IPS-15b (cell line): ENCODE measurements around the gene SLC25A42.
"Not testable (repeated sequence)": the region's sequence is repeated elsewhere in the genome, so short reads cannot be mapped to it uniquely, and the experiment has no call there.

Experiments used
- H3K27me3 ChIP-seq: one replicate; pipeline ENCODE4 v1.6.1; 2013; ENCODE audit warnings: low read length; ENCODE audit not compliant: control insufficient read depth, insufficient read depth
- H3K36me3 ChIP-seq: one replicate; pipeline ENCODE4 v1.6.1; 2013; ENCODE audit warnings: low read length; ENCODE audit not compliant: control insufficient read depth, insufficient read depth
- H3K4me1 ChIP-seq: one replicate; pipeline ENCODE4 v1.6.1; 2013; ENCODE audit warnings: mild to moderate bottlenecking, low read length; ENCODE audit not compliant: control insufficient read depth, insufficient read depth
- H3K4me3 ChIP-seq: one replicate; pipeline ENCODE4 v1.5.1; 2013; ENCODE audit warnings: low read depth, low read length
- H3K9ac ChIP-seq: one replicate; pipeline ENCODE4 v1.6.1; 2013; ENCODE audit warnings: low read depth, mild to moderate bottlenecking, low read length
- H3K9me3 ChIP-seq: one replicate; pipeline ENCODE4 v1.6.1; 2013; ENCODE audit warnings: mild to moderate bottlenecking, low read length; ENCODE audit not compliant: control insufficient read depth, insufficient read depth

SLC25A42 gene

GRCh38 chr19:19063183-19064097, at the start of gene SLC25A42:
TSS of gene SLC25A42 (plus strand) at chr19:19063994. CDS start at chr19:19096125, 32,131 bp downstream.
- Histone ChIP-seq H3K27me3 (peaks cover 26% of the 10 kb centered on the region), H3K4me1 (peaks cover 11% of the 10 kb centered on the region), H3K4me3 (peak within 1 kb of the TSS; percentile 73), H3K9me3 (no peaks in the 10 kb centered on the region), H3K36me3 (peaks cover 6% of the 10 kb centered on the region), H3K9ac (peak within 1 kb of the TSS; percentile 65)

GRCh38 chr19:19021115-19021514, 42.7 kb upstream of the SLC25A42 start:
- Histone ChIP-seq H3K4me3 (no peak overlapping the region), H3K27me3 (no peaks in the 10 kb centered on the region), H3K4me1 (no peaks in the 10 kb centered on the region), H3K9ac (no peak overlapping the region), H3K36me3 (peaks cover 48% of the 10 kb centered on the region), H3K9me3 (no peaks in the 10 kb centered on the region)

GRCh38 chr19:19022380-19022961, 41.3 kb upstream of the SLC25A42 start:
- no peak overlapping the region for H3K9ac ChIP-seq
- no peaks in the 10 kb centered on the region for H3K4me1 ChIP-seq
- no peaks in the 10 kb centered on the region for H3K9me3 ChIP-seq
- H3K4me3 ChIP-seq: no peak overlapping the region
- H3K36me3 ChIP-seq: peaks cover 54% of the 10 kb centered on the region
- no peaks in the 10 kb centered on the region for H3K27me3 ChIP-seq

- not testable (repeated sequence) for H3K9me3 ChIP-seq, H3K4me1 ChIP-seq, H3K4me3 ChIP-seq, H3K27me3 ChIP-seq, H3K9ac ChIP-seq
- peaks cover 54% of the 10 kb centered on the region for H3K36me3 ChIP-seq
These were observed 40.4 kb upstream of the SLC25A42 start for GRCh38 chr19:19023376-19023775.

- Histone ChIP-seq H3K4me3 (no peak overlapping the region), H3K27me3 (no peaks in the 10 kb centered on the region), H3K9me3 (no peaks in the 10 kb centered on the region), H3K9ac (no peak overlapping the region), H3K36me3 (peaks cover 53% of the 10 kb centered on the region), H3K4me1 (no peaks in the 10 kb centered on the region)
These were observed 37.9 kb upstream of the SLC25A42 start for GRCh38 chr19:19025861-19026260.

GRCh38 chr19:19026299-19026971, 37.4 kb upstream of the SLC25A42 start:
- Histone ChIP-seq H3K9ac (no peak overlapping the region), H3K36me3 (peaks cover 57% of the 10 kb centered on the region), H3K4me3 (no peak overlapping the region), H3K4me1 (no peaks in the 10 kb centered on the region), H3K27me3 (no peaks in the 10 kb centered on the region), H3K9me3 (no peaks in the 10 kb centered on the region)

- Histone ChIP-seq H3K36me3 (peaks cover 56% of the 10 kb centered on the region), H3K9ac (no peak overlapping the region), H3K27me3 (no peaks in the 10 kb centered on the region), H3K4me1 (no peaks in the 10 kb centered on the region), H3K9me3 (no peaks in the 10 kb centered on the region), H3K4me3 (no peak overlapping the region)
These were observed 36.6 kb upstream of the SLC25A42 start for GRCh38 chr19:19027228-19027627.

- H3K36me3 ChIP-seq: peaks cover 55% of the 10 kb centered on the region
- H3K4me3 ChIP-seq: no peak overlapping the region
- no peaks in the 10 kb centered on the region for H3K27me3 ChIP-seq
- H3K4me1 ChIP-seq: no peaks in the 10 kb centered on the region
- no peaks in the 10 kb centered on the region for H3K9me3 ChIP-seq
- H3K9ac ChIP-seq: no peak overlapping the region
These were observed 35.3 kb upstream of the SLC25A42 start for GRCh38 chr19:19028526-19028925.

GRCh38 chr19:19031891-19032290, 31.9 kb upstream of the SLC25A42 start:
- H3K9me3 ChIP-seq: no peaks in the 10 kb centered on the region
- no peaks in the 10 kb centered on the region for H3K27me3 ChIP-seq
- no peaks in the 10 kb centered on the region for H3K4me1 ChIP-seq
- peak overlapping the region; percentile 6 for H3K4me3 ChIP-seq
- H3K36me3 ChIP-seq: peaks cover 28% of the 10 kb centered on the region
- no peak overlapping the region for H3K9ac ChIP-seq

GRCh38 chr19:19032420-19033175, 31.2 kb upstream of the SLC25A42 start:
- Histone ChIP-seq H3K9me3 (peaks cover under 1% of the 10 kb centered on the region), H3K27me3 (no peaks in the 10 kb centered on the region), H3K36me3 (peaks cover 24% of the 10 kb centered on the region), H3K4me1 (no peaks in the 10 kb centered on the region), H3K9ac (peak overlapping the region; percentile 60), H3K4me3 (peak overlapping the region; percentile 76)

GRCh38 chr19:19033176-19033425, 30.7 kb upstream of the SLC25A42 start:
- peak overlapping the region; percentile 76 for H3K4me3 ChIP-seq

More at GRCh38 chr19:19033176-19033425, 30.7 kb upstream of the SLC25A42 start:
- no peaks in the 10 kb centered on the region for H3K4me1 ChIP-seq
- peaks cover 3% of the 10 kb centered on the region for H3K9me3 ChIP-seq
- H3K27me3 ChIP-seq: no peaks in the 10 kb centered on the region
- H3K9ac ChIP-seq: peak overlapping the region; percentile 60
- peaks cover 23% of the 10 kb centered on the region for H3K36me3 ChIP-seq
